NT2/D1 (cell line): ENCODE data around the gene NOX3.

Experiments
- YY1 ChIP-seq: IDR thresholded peaks from 2 replicates; pipeline ENCODE4 v1.6.1; 2011; ENCODE audit not compliant: insufficient read length, insufficient read depth
- ZNF274 ChIP-seq: IDR thresholded peaks from 2 replicates; pipeline ENCODE4 v1.6.1; 2011; ENCODE audit warnings: mild to moderate bottlenecking, low read depth, low read length

- TF ChIP-seq YY1, result no peak
- no peak for TF ChIP-seq ZNF274
These were observed 31.9 kb upstream of the NOX3 start for GRCh38 chr6:155487371-155488130.
